Activated naive CD8-positive, alpha-beta T cell treated with anti-CD3 and anti-CD28 coated beads, Interleukin-2, amount 50 U/mL, for 24 hours (primary cell): ENCODE results near the gene NANOS2.

Experiments used
- ATAC-seq: fragments of 150-1000 bp; cut with Tn5 transposase; one replicate; pipeline ENCODE4 v1.10.0; 2021
- DNase-seq: peaks from one replicate; pipeline ENCODE4 v3.0.0; 2021
- H3K27ac Mint-ChIP-seq: one replicate; pipeline ENCODE4 v1.8.0; 2021; ENCODE audit warnings: mild to moderate bottlenecking, mixed read lengths
- H3K27me3 Mint-ChIP-seq: one replicate; pipeline ENCODE4 v1.8.0; 2021; ENCODE audit warnings: mixed read lengths
- H3K36me3 Mint-ChIP-seq: one replicate; pipeline ENCODE4 v1.8.0; 2021; ENCODE audit warnings: low read depth, mixed read lengths
- H3K4me1 Mint-ChIP-seq: one replicate; pipeline ENCODE4 v1.8.0; 2021; ENCODE audit warnings: mixed read lengths
- H3K4me3 Mint-ChIP-seq: one replicate; pipeline ENCODE4 v1.8.0; 2021; ENCODE audit warnings: mild to moderate bottlenecking, moderate library complexity, mixed read lengths
- H3K9me3 Mint-ChIP-seq: one replicate; pipeline ENCODE4 v1.8.0; 2021; ENCODE audit warnings: mixed read lengths

NANOS2 gene

GRCh38 chr19:45939792-45940514, 25.4 kb upstream of the NANOS2 start:
- H3K27ac Mint-ChIP-seq: no peak overlapping the region
- ATAC-seq (no peak), DNase-seq (no peak)
- no peaks in the 10 kb centered on the region for H3K9me3 Mint-ChIP-seq
- no peak overlapping the region for H3K4me3 Mint-ChIP-seq
- H3K36me3 Mint-ChIP-seq: no peaks in the 10 kb centered on the region
- peaks cover 50% of the 10 kb centered on the region for H3K27me3 Mint-ChIP-seq
- no peaks in the 10 kb centered on the region for H3K4me1 Mint-ChIP-seq

GRCh38 chr19:45938733-45939319, 24.2 kb upstream of the NANOS2 start:
- no peak for ATAC-seq
- Mint-ChIP-seq H3K27ac (no peak overlapping the region), H3K9me3 (no peaks in the 10 kb centered on the region), H3K27me3 (peaks cover 50% of the 10 kb centered on the region), H3K36me3 (no peaks in the 10 kb centered on the region), H3K4me1 (no peaks in the 10 kb centered on the region), H3K4me3 (no peak overlapping the region)
- no peak for DNase-seq

- Mint-ChIP-seq H3K27ac (no peak overlapping the region), H3K4me1 (no peaks in the 10 kb centered on the region), H3K36me3 (no peaks in the 10 kb centered on the region), H3K4me3 (no peak overlapping the region), H3K9me3 (no peaks in the 10 kb centered on the region), H3K27me3 (peaks cover 51% of the 10 kb centered on the region)
- ATAC-seq: no peak
- DNase-seq: no peak
Observed at GRCh38 chr19:45935267-45935666, 20.7 kb upstream of the NANOS2 start.

- H3K27ac Mint-ChIP-seq: no peak overlapping the region
- ATAC-seq (no peak), DNase-seq (no peak)
- H3K4me1 Mint-ChIP-seq: no peaks in the 10 kb centered on the region
- no peak overlapping the region for H3K4me3 Mint-ChIP-seq
- H3K9me3 Mint-ChIP-seq: no peaks in the 10 kb centered on the region
- H3K27me3 Mint-ChIP-seq: peaks cover 53% of the 10 kb centered on the region
- H3K36me3 Mint-ChIP-seq: no peaks in the 10 kb centered on the region
Observed at GRCh38 chr19:45934551-45935230, 20.1 kb upstream of the NANOS2 start.

- Mint-ChIP-seq H3K27me3 (peaks cover 47% of the 10 kb centered on the region), H3K4me1 (no peaks in the 10 kb centered on the region), H3K9me3 (no peaks in the 10 kb centered on the region), H3K36me3 (no peaks in the 10 kb centered on the region), H3K27ac (no peak overlapping the region), H3K4me3 (no peak overlapping the region)
- no peak for DNase-seq
- no peak for ATAC-seq
Observed at GRCh38 chr19:45933759-45934158, 19.2 kb upstream of the NANOS2 start.

- H3K27ac Mint-ChIP-seq: no peak overlapping the region
- peaks cover 35% of the 10 kb centered on the region for H3K27me3 Mint-ChIP-seq
- H3K36me3 Mint-ChIP-seq: no peaks in the 10 kb centered on the region
- no peak overlapping the region for H3K4me3 Mint-ChIP-seq
- H3K4me1 Mint-ChIP-seq: peaks cover 8% of the 10 kb centered on the region
- no peaks in the 10 kb centered on the region for H3K9me3 Mint-ChIP-seq
- DNase-seq (no peak), ATAC-seq (no peak)
Observed at GRCh38 chr19:45931055-45931454, 16.5 kb upstream of the NANOS2 start.

GRCh38 chr19:45929247-45929646, 14.7 kb upstream of the NANOS2 start:
- peaks cover 22% of the 10 kb centered on the region for H3K27me3 Mint-ChIP-seq
- no peaks in the 10 kb centered on the region for H3K36me3 Mint-ChIP-seq
- ATAC-seq: no peak
- H3K4me1 Mint-ChIP-seq: peaks cover 8% of the 10 kb centered on the region
- no peaks in the 10 kb centered on the region for H3K9me3 Mint-ChIP-seq
- no peak overlapping the region for H3K27ac Mint-ChIP-seq
- H3K4me3 Mint-ChIP-seq: no peak overlapping the region
- no peak for DNase-seq

GRCh38 chr19:45927565-45928261, 13.1 kb upstream of the NANOS2 start:
- H3K4me3 Mint-ChIP-seq: peak overlapping the region; percentile 63
- no peak overlapping the region for H3K27ac Mint-ChIP-seq
- H3K9me3 Mint-ChIP-seq: no peaks in the 10 kb centered on the region
- peaks cover 18% of the 10 kb centered on the region for H3K27me3 Mint-ChIP-seq
- DNase-seq (peak; percentile 87), ATAC-seq (peak; percentile 96)
- no peaks in the 10 kb centered on the region for H3K36me3 Mint-ChIP-seq
- peaks cover 8% of the 10 kb centered on the region for H3K4me1 Mint-ChIP-seq

GRCh38 chr19:45924891-45925447, 10.4 kb upstream of the NANOS2 start:
- no peaks in the 10 kb centered on the region for H3K9me3 Mint-ChIP-seq
- no peak overlapping the region for H3K4me3 Mint-ChIP-seq
- peaks cover 6% of the 10 kb centered on the region for H3K27me3 Mint-ChIP-seq
- peaks cover 8% of the 10 kb centered on the region for H3K4me1 Mint-ChIP-seq
- DNase-seq (no peak), ATAC-seq (no peak)
- H3K27ac Mint-ChIP-seq: no peak overlapping the region
- H3K36me3 Mint-ChIP-seq: no peaks in the 10 kb centered on the region

- peaks cover 6% of the 10 kb centered on the region for H3K27me3 Mint-ChIP-seq
- DNase-seq (no peak), ATAC-seq (peak; percentile 38)
Observed at GRCh38 chr19:45922281-45922680, 7.7 kb upstream of the NANOS2 start.

GRCh38 chr19:45920458-45920857, 5.9 kb upstream of the NANOS2 start:
- H3K27me3 Mint-ChIP-seq: peaks cover 10% of the 10 kb centered on the region
- H3K27ac Mint-ChIP-seq: no peak overlapping the region
- ATAC-seq: no peak
- no peaks in the 10 kb centered on the region for H3K9me3 Mint-ChIP-seq
- no peaks in the 10 kb centered on the region for H3K36me3 Mint-ChIP-seq
- peaks cover 8% of the 10 kb centered on the region for H3K4me1 Mint-ChIP-seq
- no peak for DNase-seq
- no peak overlapping the region for H3K4me3 Mint-ChIP-seq

More at GRCh38 chr19:45922281-45922680, 7.7 kb upstream of the NANOS2 start:
- Mint-ChIP-seq H3K4me3 (no peak overlapping the region), H3K9me3 (no peaks in the 10 kb centered on the region), H3K36me3 (no peaks in the 10 kb centered on the region), H3K27ac (no peak overlapping the region), H3K4me1 (peaks cover 8% of the 10 kb centered on the region)

- Mint-ChIP-seq H3K27ac (no peak overlapping the region), H3K9me3 (no peaks in the 10 kb centered on the region), H3K27me3 (peaks cover 13% of the 10 kb centered on the region), H3K4me3 (no peak overlapping the region), H3K4me1 (peaks cover 8% of the 10 kb centered on the region), H3K36me3 (no peaks in the 10 kb centered on the region)
- ATAC-seq (no peak), DNase-seq (no peak)
Observed at GRCh38 chr19:45919678-45920077, 5.1 kb upstream of the NANOS2 start.

- H3K9me3 Mint-ChIP-seq: no peaks in the 10 kb centered on the region
- H3K4me3 Mint-ChIP-seq: no peak overlapping the region
- H3K27me3 Mint-ChIP-seq: peaks cover 13% of the 10 kb centered on the region
- H3K4me1 Mint-ChIP-seq: peaks cover 8% of the 10 kb centered on the region
- no peak overlapping the region for H3K27ac Mint-ChIP-seq
- no peak for ATAC-seq
- no peaks in the 10 kb centered on the region for H3K36me3 Mint-ChIP-seq
- DNase-seq: no peak
Observed at GRCh38 chr19:45918721-45919120, 4.1 kb upstream of the NANOS2 start.

GRCh38 chr19:45917421-45918091, 3.0 kb upstream of the NANOS2 start:
- no peaks in the 10 kb centered on the region for H3K36me3 Mint-ChIP-seq
- H3K4me1 Mint-ChIP-seq: peaks cover 8% of the 10 kb centered on the region
- peaks cover 20% of the 10 kb centered on the region for H3K27me3 Mint-ChIP-seq
- H3K27ac Mint-ChIP-seq: no peak overlapping the region
- ATAC-seq (peak; percentile 31), DNase-seq (no peak)
- no peaks in the 10 kb centered on the region for H3K9me3 Mint-ChIP-seq
- no peak overlapping the region for H3K4me3 Mint-ChIP-seq
